RPMI7951 (cell line): ENCODE results near the gene LIPA. TPM values are rescaled to one million over a fixed set of nuclear protein-coding genes. Genes with fewer than 3 reads are reported as not detected.
"Not testable (repeated sequence)": the region's sequence is repeated elsewhere in the genome, so short reads cannot be mapped to it uniquely, and the experiment has no call there.

Source experiments
- DNase-seq: peaks from one replicate; pipeline ENCODE4 v3.0.0-alpha.2; 2012; ENCODE audit warnings: low read depth
- total RNA-seq: library from RNA; depleted of rRNA; stranded (reverse); fragments of >200 nt; shearing (Covaris generic); gene quantifications from 2 replicates; pipeline ENCODE4 v1.2.3, GENCODE V29; 2014

Gene LIPA
- total RNA-seq, 1 experiment from 2014 or later, result 74.7 TPM

- peak; percentile 35 for DNase-seq
Measured at GRCh38 chr10:89207801-89208551, 43.6 kb downstream of the LIPA start.

- peak; percentile 70 for DNase-seq
Measured at GRCh38 chr10:89207181-89207800, 44.3 kb downstream of the LIPA start, which contains the start of gene CH25H. Gene CH25H (minus strand): TSS chr10:89207317. CDS start chr10:89207292, 25 bp downstream.

GRCh38 chr10:89206402-89207180 lies 45.0 kb downstream of the LIPA start:
- DNase-seq, result peak; percentile 43

- no peak for DNase-seq
Measured at GRCh38 chr10:89204621-89205185, 46.9 kb downstream of the LIPA start.

- no peak for DNase-seq
Measured at GRCh38 chr10:89203237-89203636, 48.3 kb downstream of the LIPA start.

DNA sequence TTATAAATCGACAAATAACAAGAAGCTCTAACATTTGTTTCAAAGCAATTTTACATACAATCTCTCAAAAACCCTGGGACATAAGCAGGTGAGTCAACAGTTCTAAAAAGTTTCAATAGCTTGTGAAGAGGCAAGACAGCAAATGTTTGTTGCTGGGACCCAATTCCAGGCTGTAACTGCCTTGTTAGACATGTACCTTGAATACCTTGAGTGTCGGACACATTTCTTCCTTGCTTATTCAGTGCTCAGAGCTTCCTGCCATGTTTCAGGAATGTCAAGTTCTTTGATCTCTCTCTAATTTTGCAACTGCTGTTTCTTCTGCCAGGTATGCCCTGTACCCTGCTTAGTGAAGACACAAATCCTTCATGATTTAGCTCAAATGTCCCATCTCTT lies 49.5 kb downstream of the LIPA start:
- no peak for DNase-seq

- no peak for DNase-seq
Measured at GRCh38 chr10:89201345-89202032, 50.1 kb downstream of the LIPA start.

- no peak for DNase-seq
Measured at GRCh38 chr10:89197473-89197872, 54.1 kb downstream of the LIPA start.

- not testable (repeated sequence) for DNase-seq
Measured at GRCh38 chr10:89191301-89191700, 60.3 kb downstream of the LIPA start.

GRCh38 chr10:89189211-89189734 lies 62.3 kb downstream of the LIPA start:
- no peak for DNase-seq

DNA sequence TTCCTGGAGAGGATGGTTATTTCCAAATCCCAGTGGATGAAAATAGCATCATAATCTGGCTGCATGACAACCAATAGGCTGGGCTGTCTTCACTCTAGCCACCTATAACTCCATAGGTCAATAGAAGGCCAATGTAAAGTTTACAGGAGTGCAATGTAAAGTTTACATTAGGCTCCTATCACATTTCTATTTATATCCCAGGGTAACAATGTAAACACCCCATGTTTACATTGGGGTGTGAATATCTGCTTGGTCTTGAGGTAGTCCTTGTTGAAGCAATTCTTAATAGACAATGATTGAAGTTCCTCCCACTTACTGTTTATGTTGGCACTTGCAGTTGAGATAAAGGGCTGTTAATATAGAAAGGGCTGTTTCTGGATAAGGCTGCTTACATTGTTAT lies 65.9 kb downstream of the LIPA start:
- DNase-seq, result no peak

GRCh38 chr10:89184638-89185037 lies 66.9 kb downstream of the LIPA start:
- no peak for DNase-seq

GRCh38 chr10:89183571-89183970 lies 68.0 kb downstream of the LIPA start:
- DNase-seq, result peak; percentile 5

DNA sequence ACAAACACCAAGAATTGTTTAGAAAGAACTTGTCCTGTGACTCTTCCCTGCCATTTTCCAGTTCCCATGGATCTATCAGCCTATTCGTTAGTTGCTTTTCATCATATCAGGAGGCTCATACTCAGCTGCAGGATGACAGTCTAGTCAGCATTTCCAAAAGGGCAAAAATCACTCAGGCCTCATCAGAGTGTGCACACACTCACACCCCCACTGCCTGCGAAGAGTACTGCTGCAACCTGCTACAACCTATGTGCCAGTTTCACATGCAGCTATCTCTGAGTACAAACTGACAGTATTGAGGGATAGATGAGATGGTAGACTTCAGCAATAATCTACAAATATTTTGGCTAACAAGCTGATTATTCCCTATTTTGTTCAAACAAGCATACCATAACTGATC lies 68.7 kb downstream of the LIPA start:
- DNase-seq, result no peak

DNA sequence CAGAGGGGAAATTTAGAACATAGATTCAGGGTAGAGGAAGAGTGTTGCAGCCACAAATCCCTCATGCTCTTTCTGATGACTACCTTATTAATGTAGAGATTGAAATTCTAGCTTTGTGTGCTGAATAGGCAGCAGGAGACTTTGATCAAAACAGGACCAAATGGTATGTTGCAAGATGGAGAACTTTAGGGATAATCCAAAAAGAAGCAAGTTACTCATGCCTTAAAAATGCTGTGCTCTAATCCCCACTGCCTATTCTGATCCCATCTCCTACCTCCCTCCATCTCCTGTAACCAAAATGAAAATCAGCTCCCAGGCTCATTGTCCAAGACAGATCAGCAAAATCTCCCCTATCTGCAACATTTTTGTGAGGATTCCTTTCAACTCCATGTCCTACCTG lies 75.8 kb downstream of the LIPA start:
- DNase-seq, result no peak

GRCh38 chr10:89173075-89173474 lies 78.5 kb downstream of the LIPA start:
- DNase-seq, result no peak

DNA sequence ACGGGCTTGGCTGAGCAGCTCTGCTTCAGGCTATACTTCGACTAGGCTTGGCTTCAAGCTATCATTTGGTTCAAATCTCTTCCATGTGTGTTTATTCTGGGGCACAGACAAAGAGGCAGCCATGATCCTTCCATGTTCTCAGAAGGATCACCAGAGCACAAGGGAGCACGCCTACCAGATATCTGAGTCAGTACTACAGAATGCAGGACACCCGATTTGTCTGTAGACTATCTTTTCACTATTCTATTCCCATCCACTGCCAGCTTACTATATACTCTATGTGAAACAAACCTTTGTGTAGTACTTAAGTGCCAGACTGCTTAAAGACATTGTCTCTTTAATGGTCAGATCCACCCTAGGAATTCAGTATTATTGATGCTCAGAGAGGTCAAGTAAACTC lies 79.6 kb downstream of the LIPA start:
- DNase-seq, result peak; percentile 62

DNA sequence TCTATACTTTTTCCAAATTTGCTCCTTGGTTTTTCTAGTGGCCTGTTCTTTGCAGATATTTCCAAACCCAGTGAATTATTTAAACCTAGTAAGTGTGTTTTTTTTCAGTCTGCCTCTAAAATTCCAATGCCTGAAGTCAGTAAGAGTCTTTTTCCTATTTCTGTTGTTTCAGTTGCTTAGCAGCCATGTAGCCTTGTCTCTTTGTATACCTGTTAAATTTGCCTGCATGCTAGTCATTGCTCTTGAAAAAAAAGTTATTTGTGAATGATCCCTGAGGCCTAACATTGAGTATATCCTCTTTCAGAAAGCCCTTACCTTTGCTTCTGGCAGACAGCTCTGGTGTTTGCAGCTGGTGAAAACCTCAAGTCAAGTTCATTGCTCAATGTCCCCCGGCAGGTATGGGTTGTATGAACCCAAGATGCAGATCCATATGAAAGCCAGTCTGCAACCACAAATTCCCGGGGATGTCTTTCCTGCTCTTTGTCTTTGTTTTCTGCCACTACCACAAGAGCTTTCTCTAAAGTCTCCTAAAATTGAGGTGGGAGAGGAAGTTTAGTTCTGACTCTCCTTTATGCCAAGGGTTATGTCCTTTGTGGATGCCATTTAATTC lies 80.2 kb downstream of the LIPA start:
- DNase-seq, result peak; percentile 2

DNA sequence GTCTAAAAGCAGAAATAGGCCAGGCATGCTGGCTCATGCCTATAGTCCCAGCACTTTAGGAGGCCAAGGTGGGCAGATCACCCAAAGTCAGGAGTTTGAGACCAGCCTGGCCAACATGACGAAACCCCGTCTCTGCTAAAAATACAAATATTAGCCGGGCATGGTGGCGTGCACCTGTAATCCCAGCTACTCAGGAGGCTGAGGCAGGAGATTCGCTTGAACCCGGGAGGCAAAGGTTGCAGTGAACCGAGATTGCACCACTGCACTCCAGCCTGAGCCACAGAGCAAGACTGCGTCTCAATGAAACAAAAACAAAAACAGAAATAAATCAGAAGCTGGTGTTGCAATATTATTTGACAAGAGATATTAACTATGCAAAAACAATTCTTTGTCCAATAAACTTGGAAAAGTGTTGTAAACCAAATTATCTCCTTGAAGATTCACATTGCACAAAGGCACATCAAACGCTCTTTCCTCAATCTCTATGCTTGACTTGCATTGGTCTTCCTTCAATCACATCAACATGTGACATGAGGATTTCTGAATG lies 83.1 kb downstream of the LIPA start:
- not testable (repeated sequence) for DNase-seq

- no peak for DNase-seq
Measured at GRCh38 chr10:89167915-89168314, 83.7 kb downstream of the LIPA start.

DNA sequence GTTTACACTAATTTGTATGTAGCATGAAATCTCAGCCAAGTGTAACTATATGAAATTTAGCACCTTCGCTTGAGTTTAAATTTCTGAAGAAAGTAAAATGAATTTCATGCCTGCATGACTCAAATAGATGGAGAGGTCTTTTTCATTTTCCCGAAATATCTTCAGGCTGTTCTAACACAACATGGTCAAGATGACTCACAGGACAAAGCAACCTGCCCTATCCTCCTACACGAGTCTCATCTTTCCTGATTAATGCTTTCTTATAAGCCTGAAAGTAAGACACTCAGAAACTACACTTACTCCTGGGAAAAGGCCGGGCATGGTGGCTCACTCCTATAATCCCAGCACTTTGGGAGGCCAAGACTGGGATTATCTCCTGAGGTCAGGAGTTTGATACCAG lies 85.7 kb downstream of the LIPA start:
- peak; percentile 72 for DNase-seq
